ENCODE data around the gene SLC16A4. TPM values are rescaled to one million over a fixed set of nuclear protein-coding genes. Genes with fewer than 3 reads are reported as not detected.

The SLC16A4 gene
- total and polyA plus RNA-seq, 8 donors: 0.89 to 11.1 (median 2.6) TPM; not detected in 1

DNA sequence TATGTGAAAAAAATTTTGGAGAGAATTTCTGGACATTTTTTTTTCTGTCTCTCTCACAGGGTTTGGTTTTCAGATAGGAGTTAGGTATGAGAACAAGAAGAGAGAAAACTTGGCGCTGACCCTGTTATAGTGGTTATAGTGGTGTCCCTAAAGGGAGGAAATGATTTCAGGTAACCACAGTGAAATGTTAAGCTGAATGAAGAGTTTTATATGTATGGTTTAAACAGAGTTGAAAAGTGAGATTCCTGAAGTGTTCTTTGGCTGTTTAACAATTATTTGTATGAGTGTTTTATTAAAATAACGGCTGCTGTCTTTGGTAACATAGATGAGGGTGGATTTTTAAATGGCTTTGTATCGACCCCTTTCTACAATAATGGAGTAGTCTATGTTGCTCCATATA is 45.3 kb downstream of the SLC16A4 start:
- no peak for DNase-seq
- no peak overlapping the region for H3K27ac ChIP-seq
- H3K4me3 ChIP-seq: no peak overlapping the region
- H3K4me1 ChIP-seq: peaks cover 61 to 100% (median 90%) of the 10 kb centered on the region in 4 donors
- intact Hi-C loops (cut with DNase I; ENCODE audit: low total_unique reads): loop anchor here (10.0 kb wide), 1 partner anchor 59 kb away; the partner anchor contains the start of gene LAMTOR5
- H3K9me3 ChIP-seq: no peaks in the 10 kb centered on the region
- 69 to 76% (median 71%) methylated on average over 3 of the region's 3 CpGs for WGBS, 5 donors
- H3K27me3 ChIP-seq: no peaks in the 10 kb centered on the region
- peaks cover 7 to 45% (median 37%) of the 10 kb centered on the region in 4 donors for H3K36me3 ChIP-seq
- TF ChIP-seq, protein P1, sequence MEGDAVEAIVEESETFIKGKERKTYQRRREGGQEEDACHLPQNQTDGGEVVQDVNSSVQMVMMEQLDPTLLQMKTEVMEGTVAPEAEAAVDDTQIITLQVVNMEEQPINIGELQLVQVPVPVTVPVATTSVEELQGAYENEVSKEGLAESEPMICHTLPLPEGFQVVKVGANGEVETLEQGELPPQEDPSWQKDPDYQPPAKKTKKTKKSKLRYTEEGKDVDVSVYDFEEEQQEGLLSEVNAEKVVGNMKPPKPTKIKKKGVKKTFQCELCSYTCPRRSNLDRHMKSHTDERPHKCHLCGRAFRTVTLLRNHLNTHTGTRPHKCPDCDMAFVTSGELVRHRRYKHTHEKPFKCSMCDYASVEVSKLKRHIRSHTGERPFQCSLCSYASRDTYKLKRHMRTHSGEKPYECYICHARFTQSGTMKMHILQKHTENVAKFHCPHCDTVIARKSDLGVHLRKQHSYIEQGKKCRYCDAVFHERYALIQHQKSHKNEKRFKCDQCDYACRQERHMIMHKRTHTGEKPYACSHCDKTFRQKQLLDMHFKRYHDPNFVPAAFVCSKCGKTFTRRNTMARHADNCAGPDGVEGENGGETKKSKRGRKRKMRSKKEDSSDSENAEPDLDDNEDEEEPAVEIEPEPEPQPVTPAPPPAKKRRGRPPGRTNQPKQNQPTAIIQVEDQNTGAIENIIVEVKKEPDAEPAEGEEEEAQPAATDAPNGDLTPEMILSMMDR (IDR thresholded peaks at IDR 0.05): no peak
- no peak for TF ChIP-seq EP300 (IDR thresholded peaks at IDR 0.05)
- no peak for TF ChIP-seq POLR2A (IDR thresholded peaks at IDR 0.05)
- no peak for TF ChIP-seq POLR2AphosphoS5 (IDR thresholded peaks at IDR 0.05)

DNA sequence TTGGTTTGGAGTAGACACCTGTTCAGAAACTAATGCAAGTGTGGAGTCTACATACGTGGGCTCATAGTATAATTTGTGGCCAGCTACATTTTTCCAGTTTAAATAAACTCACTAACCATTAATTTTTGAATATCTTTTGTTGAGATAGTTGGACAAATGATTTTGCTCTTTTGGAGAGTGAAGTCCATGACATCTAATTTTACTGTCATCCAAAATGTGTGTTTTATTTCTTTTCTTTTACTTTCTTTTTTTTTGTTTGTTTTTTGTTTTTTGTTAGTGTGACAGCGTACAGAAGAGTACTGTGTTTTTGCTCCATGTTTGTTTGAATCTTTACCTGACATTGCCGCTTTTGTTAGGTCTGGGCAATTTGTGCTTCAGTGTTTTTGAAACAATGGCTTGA is 46.7 kb downstream of the SLC16A4 start:
- Histone ChIP-seq H3K27ac (no peak overlapping the region), H3K4me1 (peaks cover 57 to 94% (median 86%) of the 10 kb centered on the region in 4 donors), H3K4me3 (peak overlapping the region in 2 of 4 donors; percentile 3 to 91), H3K9me3 (no peaks in the 10 kb centered on the region), H3K36me3 (peaks cover 7 to 45% (median 37%) of the 10 kb centered on the region in 4 donors), H3K27me3 (no peaks in the 10 kb centered on the region)
- TF ChIP-seq POLR2AphosphoS5 (IDR thresholded peaks at IDR 0.05): no peak
- TF ChIP-seq, protein P1 (IDR thresholded peaks at IDR 0.05): no peak
- no peak for TF ChIP-seq EP300 (IDR thresholded peaks at IDR 0.05)
- no peak for TF ChIP-seq POLR2A (IDR thresholded peaks at IDR 0.05)
- WGBS, 5 donors: 59 to 68% (median 62%) methylated on average over 3 of the region's 3 CpGs
- no peak for DNase-seq
- intact Hi-C loops (cut with DNase I; ENCODE audit: low total_unique reads): loop anchor here (10.0 kb wide), 1 partner anchor 61 kb away; the partner anchor contains the start of gene LAMTOR5

DNA sequence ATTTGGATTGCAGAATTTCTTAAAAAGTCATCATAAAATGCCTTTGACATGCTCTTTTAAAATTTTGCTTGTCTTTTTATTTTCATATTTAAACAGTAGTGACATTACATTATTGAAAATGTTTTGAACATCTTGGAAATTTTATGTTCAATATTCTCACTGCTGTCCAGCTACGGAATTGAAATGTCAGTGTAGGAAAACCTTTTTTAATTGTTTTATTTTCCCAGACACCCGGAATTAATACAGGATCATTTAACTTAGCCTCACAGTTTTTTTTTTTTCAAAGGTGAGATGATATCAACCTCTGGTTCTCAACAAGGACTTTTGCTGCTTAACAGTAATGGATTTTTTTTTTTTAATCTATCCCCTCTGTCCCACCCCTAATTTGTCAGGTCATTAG is 47.6 kb downstream of the SLC16A4 start:
- no peak for DNase-seq
- peaks cover 7 to 45% (median 37%) of the 10 kb centered on the region in 4 donors for H3K36me3 ChIP-seq

DNA sequence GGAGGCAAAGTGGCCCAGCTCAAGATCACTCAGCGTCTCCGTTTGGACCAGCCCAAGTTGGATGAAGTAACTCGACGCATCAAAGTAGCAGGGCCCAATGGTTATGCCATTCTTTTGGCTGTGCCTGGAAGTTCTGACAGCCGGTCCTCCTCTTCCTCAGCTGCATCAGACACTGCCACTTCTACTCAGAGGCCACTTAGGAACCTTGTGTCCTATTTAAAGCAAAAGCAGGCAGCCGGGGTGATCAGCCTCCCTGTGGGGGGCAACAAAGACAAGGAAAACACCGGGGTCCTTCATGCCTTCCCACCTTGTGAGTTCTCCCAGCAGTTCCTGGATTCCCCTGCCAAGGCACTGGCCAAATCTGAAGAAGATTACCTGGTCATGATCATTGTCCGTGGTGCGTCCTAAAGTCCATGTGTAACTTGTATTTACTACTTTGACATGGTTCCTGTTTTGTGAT is 48.9 kb downstream of the SLC16A4 start:
- Histone ChIP-seq H3K4me3 (peak overlapping the region in 3 of 4 donors; percentile 5 to 95 (median 91)), H3K27me3 (no peaks in the 10 kb centered on the region), H3K4me1 (peaks cover 52 to 81% (median 72%) of the 10 kb centered on the region in 4 donors), H3K36me3 (peaks cover 7 to 35% (median 29%) of the 10 kb centered on the region in 4 donors), H3K9me3 (no peaks in the 10 kb centered on the region), H3K27ac (no peak overlapping the region)
- TF ChIP-seq, protein P1 (IDR thresholded peaks at IDR 0.05): no peak
- TF ChIP-seq EP300 (IDR thresholded peaks at IDR 0.05) (no peak), POLR2A (IDR thresholded peaks at IDR 0.05) (no peak), POLR2AphosphoS5 (IDR thresholded peaks at IDR 0.05) (no peak)
- intact Hi-C loops (cut with DNase I; ENCODE audit: low total_unique reads): loop anchor here (10.0 kb wide), 1 partner anchor 63 kb away; the partner anchor contains the start of gene LAMTOR5
- WGBS, 5 donors: 51 to 61% (median 54%) methylated on average over 9 of the region's 9 CpGs
- no peak for DNase-seq

More for the DNA sequence above, 47.6 kb downstream of the SLC16A4 start:
- intact Hi-C loops (cut with DNase I; ENCODE audit: low total_unique reads): loop anchor here (10.0 kb wide), 1 partner anchor 62 kb away; the partner anchor contains the start of gene LAMTOR5
- Histone ChIP-seq H3K9me3 (no peaks in the 10 kb centered on the region), H3K4me3 (peak overlapping the region in 2 of 4 donors; percentile 91 to 95), H3K27ac (no peak overlapping the region), H3K4me1 (peaks cover 53 to 85% (median 77%) of the 10 kb centered on the region in 4 donors), H3K27me3 (no peaks in the 10 kb centered on the region)
- no peak for TF ChIP-seq EP300 (IDR thresholded peaks at IDR 0.05)
- TF ChIP-seq, protein P1 (IDR thresholded peaks at IDR 0.05): no peak
- no peak for TF ChIP-seq POLR2AphosphoS5 (IDR thresholded peaks at IDR 0.05)
- WGBS, 5 donors: 52 to 64% (median 54%) methylated on average over 2 of the region's 2 CpGs

Measured in stomach (tissue), 9 donors.